ENCODE results near the gene HEATR3. TPM values are rescaled to one million over a fixed set of nuclear protein-coding genes. Genes with fewer than 3 reads are reported as not detected.
"Not testable (repeated sequence)": the region's sequence is repeated elsewhere in the genome, so short reads cannot be mapped to it uniquely, and the experiment has no call there.

HEATR3 gene
- total and polyA plus RNA-seq, 2 experiments from 2014 or later, result 5.7 to 25.1 TPM

DNA sequence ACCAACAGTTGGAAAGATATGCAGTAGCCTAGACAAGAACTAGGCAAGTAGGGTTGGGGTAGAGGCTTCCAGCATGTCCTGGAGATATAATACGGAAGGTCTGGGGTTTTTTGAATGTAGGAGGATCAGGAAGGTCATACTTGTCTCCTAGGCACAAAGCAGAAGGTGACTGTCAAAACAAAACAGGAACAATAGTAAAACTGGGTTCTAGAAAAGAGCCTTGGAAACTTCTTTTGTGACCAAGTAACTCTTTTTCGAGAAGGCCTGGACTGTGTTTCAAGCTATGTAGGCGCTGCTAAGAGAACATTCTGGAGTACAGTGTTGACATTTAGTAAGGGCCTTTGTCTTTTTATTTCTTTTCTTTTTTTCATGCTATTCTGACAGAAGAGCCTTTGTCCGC, 60.4 kb downstream of the HEATR3 start:
- no peaks in the 10 kb centered on the region for H3K9me2 ChIP-seq (ENCODE audit: insufficient read depth)
- no peaks in the 10 kb centered on the region for H3K4me1 ChIP-seq (ENCODE audit: insufficient read depth)
- no peaks in the 10 kb centered on the region for H3K79me2 ChIP-seq (ENCODE audit: insufficient read depth)
- no peaks in the 10 kb centered on the region for H4K20me1 ChIP-seq (ENCODE audit: insufficient read depth)
- in situ Hi-C loops (cut with MboI), result no loop called here
- H3F3A ChIP-seq (ENCODE audit: insufficient read depth), result no peaks in the 10 kb centered on the region
- H3K9me3 ChIP-seq (ENCODE audit: low read depth), result no peaks in the 10 kb centered on the region
- H3K4me3 ChIP-seq, result no peak overlapping the region
- H2AFZ ChIP-seq, result no peak overlapping the region
- H3K27me3 ChIP-seq (replicated peaks; ENCODE audit: insufficient read depth), result no peaks in the 10 kb centered on the region
- no peak overlapping the region for H3K4me2 ChIP-seq (ENCODE audit: unreplicated experiment)
- TF ChIP-seq EZH2phosphoT487 (IDR thresholded peaks at IDR 0.05; ENCODE audit: insufficient read depth, low read depth) (no peak), EZH2 (IDR thresholded peaks at IDR 0.05; ENCODE audit: insufficient read depth, poor library complexity, severe bottlenecking) (no peak)
- no peak overlapping the region for H3K9ac ChIP-seq
- WGBS, 2 experiments (ENCODE audit: low coverage in 1 of 2, low lambda C conversion rate in 2 of 2, missing lambda C conversion rate in 2 of 2), result 81 to 83% methylated on average over 3 to 4 of the region's 4 CpGs
- H3K36me3 ChIP-seq (ENCODE audit: low read depth), result no peaks in the 10 kb centered on the region
- no peak overlapping the region for H3K27ac ChIP-seq
- no peak for DNase-seq

DNA sequence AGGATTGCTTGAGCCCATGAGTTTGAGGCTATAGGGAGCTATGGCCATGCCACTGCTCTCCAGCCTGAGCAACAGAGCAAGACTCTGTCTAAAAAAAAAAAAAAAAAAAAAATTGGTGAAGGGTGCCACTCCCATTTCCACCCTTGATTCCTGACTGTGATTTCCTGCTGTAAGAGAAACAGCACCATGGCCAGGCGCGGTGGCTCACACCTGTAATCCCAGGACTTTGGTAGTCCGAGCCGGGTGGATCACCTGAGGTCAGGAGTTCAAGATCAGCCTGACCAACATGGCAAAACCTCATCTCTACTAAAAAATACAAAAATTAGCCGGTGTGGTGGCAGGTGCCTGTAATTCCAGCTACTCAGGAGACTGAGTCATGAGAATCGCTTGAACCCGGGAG, 66.8 kb downstream of the HEATR3 start:
- H3F3A ChIP-seq (ENCODE audit: insufficient read depth); H3K79me2 ChIP-seq (ENCODE audit: insufficient read depth); H3K4me3 ChIP-seq; H3K9me3 ChIP-seq (ENCODE audit: low read depth); H4K20me1 ChIP-seq (ENCODE audit: insufficient read depth); H3K27ac ChIP-seq; in situ Hi-C loops (cut with MboI); H2AFZ ChIP-seq; H3K4me2 ChIP-seq (ENCODE audit: unreplicated experiment); H3K4me1 ChIP-seq (ENCODE audit: insufficient read depth); H3K36me3 ChIP-seq (ENCODE audit: low read depth); H3K27me3 ChIP-seq (replicated peaks; ENCODE audit: insufficient read depth); H3K9ac ChIP-seq; H3K9me2 ChIP-seq (ENCODE audit: insufficient read depth); DNase-seq: not testable (repeated sequence)
- WGBS, 2 experiments (ENCODE audit: low coverage in 1 of 2, low lambda C conversion rate in 2 of 2, missing lambda C conversion rate in 2 of 2), result 89 to 93% methylated on average over 7 of the region's 7 CpGs

DNA sequence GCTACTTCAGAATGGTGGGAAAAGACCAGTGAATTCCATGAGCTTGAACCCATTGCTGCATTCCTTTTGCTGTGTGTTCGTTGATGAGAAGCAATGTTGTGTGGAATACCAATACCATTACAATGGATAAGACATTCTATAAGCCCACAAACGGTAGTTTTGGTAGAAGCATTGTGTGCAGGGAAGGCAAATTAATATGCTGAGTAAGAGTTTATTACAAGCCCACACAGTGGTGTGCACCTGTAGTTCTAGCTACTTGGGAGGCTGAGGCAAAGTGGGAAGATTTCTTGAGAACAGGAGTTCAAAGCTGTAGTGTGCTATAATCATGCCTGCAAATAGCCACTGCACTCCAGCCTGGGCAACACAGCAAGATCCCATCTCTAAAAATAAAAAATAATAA, 67.4 kb downstream of the HEATR3 start:
- in situ Hi-C loops (cut with MboI), result no loop called here
- Histone ChIP-seq H3K9me3 (ENCODE audit: low read depth) (no peaks in the 10 kb centered on the region), H3K79me2 (ENCODE audit: insufficient read depth) (no peaks in the 10 kb centered on the region), H3K4me3 (no peak overlapping the region), H3F3A (ENCODE audit: insufficient read depth) (no peaks in the 10 kb centered on the region), H3K27me3 (replicated peaks; ENCODE audit: insufficient read depth) (no peaks in the 10 kb centered on the region), H3K9ac (no peak overlapping the region), H3K27ac (no peak overlapping the region), H2AFZ (no peak overlapping the region), H3K4me2 (ENCODE audit: unreplicated experiment) (no peak overlapping the region), H4K20me1 (ENCODE audit: insufficient read depth) (no peaks in the 10 kb centered on the region; the same call in 1 of the 2 replicates), H3K36me3 (ENCODE audit: low read depth) (no peaks in the 10 kb centered on the region), H3K4me1 (ENCODE audit: insufficient read depth) (no peaks in the 10 kb centered on the region), H3K9me2 (ENCODE audit: insufficient read depth) (no peaks in the 10 kb centered on the region)
- 32% methylated on average over 2 of the region's 2 CpGs for WGBS, 2 experiments (ENCODE audit: low coverage in 1 of 2, low lambda C conversion rate in 2 of 2, missing lambda C conversion rate in 2 of 2)
- TF ChIP-seq EZH2phosphoT487 (IDR thresholded peaks at IDR 0.05; ENCODE audit: insufficient read depth, low read depth) (no peak), EZH2 (IDR thresholded peaks at IDR 0.05; ENCODE audit: insufficient read depth, poor library complexity, severe bottlenecking) (no peak)
- DNase-seq, result no peak

DNA sequence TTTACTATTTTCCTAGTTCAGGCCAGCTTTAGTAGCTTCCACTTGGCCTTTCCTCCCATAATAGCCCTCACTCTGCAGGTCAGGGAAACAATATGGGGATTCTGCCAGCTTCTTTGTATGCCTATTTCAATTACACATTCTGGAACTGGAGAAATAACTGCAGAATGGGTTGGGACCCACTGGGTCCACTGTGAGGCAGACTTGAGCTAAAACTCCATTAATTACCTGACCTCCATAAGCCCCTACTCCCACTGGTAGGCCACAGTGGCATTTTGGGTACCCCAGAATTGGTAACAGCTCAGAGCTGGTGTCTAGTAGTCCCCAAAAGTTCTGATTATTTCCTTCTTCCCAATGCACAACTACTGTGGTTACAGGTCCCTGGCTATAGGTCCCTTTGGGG, 70.6 kb downstream of the HEATR3 start:
- no peaks in the 10 kb centered on the region for H3K9me3 ChIP-seq (ENCODE audit: low read depth)
- no peaks in the 10 kb centered on the region for H3K4me1 ChIP-seq (ENCODE audit: insufficient read depth)
- H4K20me1 ChIP-seq (ENCODE audit: insufficient read depth), result no peaks in the 10 kb centered on the region; the same call in 1 of the 2 replicates
- no peak overlapping the region for H3K4me3 ChIP-seq
- no peak overlapping the region for H2AFZ ChIP-seq
- no peak for DNase-seq
- H3K4me2 ChIP-seq (ENCODE audit: unreplicated experiment), result no peak overlapping the region
- H3K36me3 ChIP-seq (ENCODE audit: low read depth), result no peaks in the 10 kb centered on the region
- in situ Hi-C loops (cut with MboI), result no loop called here
- no peak overlapping the region for H3K27ac ChIP-seq
- no peaks in the 10 kb centered on the region for H3K27me3 ChIP-seq (replicated peaks; ENCODE audit: insufficient read depth)
- TF ChIP-seq EZH2phosphoT487 (IDR thresholded peaks at IDR 0.05; ENCODE audit: insufficient read depth, low read depth) (no peak), EZH2 (IDR thresholded peaks at IDR 0.05; ENCODE audit: insufficient read depth, poor library complexity, severe bottlenecking) (no peak)
- H3F3A ChIP-seq (ENCODE audit: insufficient read depth), result no peaks in the 10 kb centered on the region
- no peak overlapping the region for H3K9ac ChIP-seq
- H3K79me2 ChIP-seq (ENCODE audit: insufficient read depth), result no peaks in the 10 kb centered on the region
- H3K9me2 ChIP-seq (ENCODE audit: insufficient read depth), result no peaks in the 10 kb centered on the region

DNA sequence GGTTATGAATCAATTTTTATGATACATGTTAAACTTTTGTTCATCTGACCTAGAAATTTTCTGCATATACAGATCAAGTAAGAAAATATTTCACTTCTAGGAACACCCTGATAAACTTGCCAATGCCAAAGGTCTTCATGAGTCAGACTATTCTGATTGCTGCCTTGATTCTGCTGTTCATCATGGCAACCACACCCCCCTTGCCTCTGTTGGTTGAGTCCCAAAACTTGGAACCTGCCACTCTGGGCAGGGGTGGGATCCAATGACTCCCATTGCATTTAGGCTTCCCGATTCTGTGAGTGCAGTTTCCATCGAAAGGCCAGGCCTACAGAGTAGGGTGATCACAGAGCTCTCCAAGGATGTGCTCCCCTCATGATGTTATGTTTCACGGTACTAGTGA, 71.5 kb downstream of the HEATR3 start:
- no peaks in the 10 kb centered on the region for H3F3A ChIP-seq (ENCODE audit: insufficient read depth)
- H3K4me3 ChIP-seq, result no peak overlapping the region
- H3K9me2 ChIP-seq (ENCODE audit: insufficient read depth), result no peaks in the 10 kb centered on the region
- in situ Hi-C loops (cut with MboI), result no loop called here
- no peak overlapping the region for H3K4me2 ChIP-seq (ENCODE audit: unreplicated experiment)
- DNase-seq, result no peak
- no peak overlapping the region for H2AFZ ChIP-seq
- H3K36me3 ChIP-seq (ENCODE audit: low read depth), result no peaks in the 10 kb centered on the region
- TF ChIP-seq EZH2phosphoT487 (IDR thresholded peaks at IDR 0.05; ENCODE audit: insufficient read depth, low read depth) (no peak), EZH2 (IDR thresholded peaks at IDR 0.05; ENCODE audit: insufficient read depth, poor library complexity, severe bottlenecking) (no peak)
- 96 to 97% methylated on average over 3 of the region's 3 CpGs for WGBS, 2 experiments (ENCODE audit: low coverage in 1 of 2, low lambda C conversion rate in 2 of 2, missing lambda C conversion rate in 2 of 2)
- no peaks in the 10 kb centered on the region for H3K4me1 ChIP-seq (ENCODE audit: insufficient read depth)
- no peaks in the 10 kb centered on the region for H3K79me2 ChIP-seq (ENCODE audit: insufficient read depth)
- H3K27ac ChIP-seq, result no peak overlapping the region
- H4K20me1 ChIP-seq (ENCODE audit: insufficient read depth), result no peaks in the 10 kb centered on the region; the same call in 1 of the 2 replicates
- H3K9me3 ChIP-seq (ENCODE audit: low read depth), result no peaks in the 10 kb centered on the region
- no peaks in the 10 kb centered on the region for H3K27me3 ChIP-seq (replicated peaks; ENCODE audit: insufficient read depth)
- no peak overlapping the region for H3K9ac ChIP-seq
